K562 (cell line): Measurements from ENCODE around the gene CLSTN2. TPM values are rescaled to one million over a fixed set of nuclear protein-coding genes. Genes with fewer than 3 reads are reported as not detected.

Source experiments
- CHD4 ChIP-seq: fragments of 200-600 bp; sonication (generic); IDR thresholded peaks from 3 replicates; pipeline ENCODE4 v1.6.1; 2012; ENCODE audit warnings: low read depth, mild to moderate bottlenecking, mixed read lengths, low read length, inconsistent platforms; ENCODE audit not compliant: insufficient read depth, insufficient replicate concordance, poor library complexity, severe bottlenecking
- E2F4 ChIP-seq: sonication (generic); formaldehyde crosslinking; IDR thresholded peaks from 2 replicates; pipeline ENCODE4 v1.8.0; 2022; ENCODE audit warnings: mild to moderate bottlenecking, low read depth, missing genetic modification reagents
- KLF16 ChIP-seq: IDR thresholded peaks from 2 replicates; pipeline ENCODE4 v1.6.1; 2016; ENCODE audit warnings: antibody characterized with exemption
- MECOM ChIP-seq: fragments of 250-450 bp; sonication (Bioruptor Pico); IDR thresholded peaks from 2 replicates; pipeline ENCODE4 v1.8.0; 2022; ENCODE audit warnings: inconsistent platforms
- NR2C1 ChIP-seq, 2 experiments: fragments of 450-650 bp; IDR thresholded peaks; 2 replicates each; pipeline ENCODE4 v1.6.1; 2017; ENCODE audit warnings: mild to moderate bottlenecking in 2 of 2, antibody characterized with exemption in 1 of 2, inconsistent platforms in 1 of 2, missing compliant biosample characterization in 1 of 2, missing genetic modification characterization in 1 of 2
- PBX2 ChIP-seq, 2 experiments: IDR thresholded peaks in 1 of 2; conservative IDR thresholded peaks in 1 of 2; 2 replicates each; pipeline ENCODE4 v1.6.1; 2016; ENCODE audit warnings: low read depth in 2 of 2, mild to moderate bottlenecking in 1 of 2, missing compliant biosample characterization in 1 of 2, missing genetic modification characterization in 1 of 2, moderate library complexity in 1 of 2
- RBM14 ChIP-seq: fragments of 200-400 bp; formaldehyde crosslinking; IDR thresholded peaks from 2 replicates; pipeline ENCODE4 v1.6.1; 2018; ENCODE audit warnings: low read depth, mild to moderate bottlenecking, low read length, moderate library complexity, borderline replicate concordance; ENCODE audit not compliant: insufficient read depth
- SIN3B ChIP-seq: fragments of 450-650 bp; IDR thresholded peaks from 2 replicates; pipeline ENCODE4 v1.6.1; 2017; ENCODE audit warnings: low read depth, mild to moderate bottlenecking, moderate library complexity
- ZKSCAN8 ChIP-seq: fragments of 200-800 bp; sonication (Bioruptor generic); IDR thresholded peaks from 2 replicates; pipeline ENCODE4 v1.6.1; 2016; ENCODE audit warnings: missing genetic modification characterization, missing compliant biosample characterization
- polyA plus RNA-seq, 8 experiments: library from polyadenylated mRNA; depleted of rRNA in 4 of 8; stranded (reverse) in 5 of 8; unstranded in 3 of 8; fragments of >200 nt; fragmentation: Nextera tagmentation in 2 of 8; fragmentation: Illumina TruSeq in 1 of 8; extraction: Ambion mirVana in 2 of 8; extraction: Trizol in 1 of 8; gene quantifications; 2 replicates each; pipeline versions ENCODE4 v1.2.1 to v1.2.3, GENCODE V29; 2011 to 2014; ENCODE audit warnings: inconsistent platforms in 1 of 8, missing spikeins in 1 of 8
- total RNA-seq, 7 experiments: library from RNA; depleted of rRNA in 6 of 7; stranded (reverse); fragments of >200 nt in 6 of 7; fragmentation: Illumina TruSeq in 2 of 7; extraction: Trizol in 2 of 7; gene quantifications; 2 replicates each; pipeline versions ENCODE4 v1.2.1 to v1.2.3, GENCODE V29; 2011 to 2021; ENCODE audit warnings: low replicate concordance in 1 of 7

Gene CLSTN2
- total and polyA plus RNA-seq, 9 of the 15 experiments (the other 6 are each of a cell fraction or from before 2014, with no cell fraction given) = 0.02 to 0.04 (median 0.04) TPM; not detected in 6

- TF ChIP-seq CHD4 (no peak), KLF16 (no peak), PBX2 (CRISPR knock-in tag; IDR thresholded peaks at IDR 0.05; ENCODE audit: low read depth) (no peak), PBX2 (tag; conservative IDR thresholded peaks at IDR 0.05; ENCODE audit: low read depth) (no peak), E2F4 (no peak), ZKSCAN8 (no peak), RBM14 (no peak), MECOM (CRISPR knock-in tag) (no peak), SIN3B (no peak), NR2C1 (IDR thresholded peaks at IDR 0.05) (no peak), NR2C1 (tag; IDR thresholded peaks at IDR 0.05) (no peak)
These were observed 501.4 kb downstream of the CLSTN2 start (continued) for GRCh38 chr3:140436421-140436820.
